ENCODE results near the gene CTNNBL1.

- TF ChIP-seq CTCF (IDR thresholded peaks at IDR 0.05; ENCODE audit: insufficient read depth, low read depth, low read length) = no peak
- TF ChIP-seq EZH2 (IDR thresholded peaks at IDR 0.05; ENCODE audit: insufficient read depth, low read length) = no peak
Observed at GRCh38 chr20:37823296-37823980, 129.6 kb downstream of the CTNNBL1 start.
